K562 (cell line): Measurements from ENCODE around the gene ACOX1. TPM values are rescaled to one million over a fixed set of nuclear protein-coding genes. Genes with fewer than 3 reads are reported as not detected.

Experiments used
- CTBP1 ChIP-seq: fragments of 450-650 bp; IDR thresholded peaks from 2 replicates; pipeline ENCODE4 v1.6.1; 2016; ENCODE audit warnings: borderline replicate concordance
- E2F4 ChIP-seq: sonication (generic); formaldehyde crosslinking; IDR thresholded peaks from 2 replicates; pipeline ENCODE4 v1.8.0; 2022; ENCODE audit warnings: mild to moderate bottlenecking, low read depth, missing genetic modification reagents
- PHB ChIP-seq: fragments of 250-450 bp; sonication (Bioruptor Pico); IDR thresholded peaks from 2 replicates; pipeline ENCODE4 v1.5.0; 2021
- RNF2 ChIP-seq: sonication (generic); IDR thresholded peaks from 2 replicates; pipeline ENCODE4 v1.6.1; 2016
- ZBTB1 ChIP-seq: sonication (generic); formaldehyde crosslinking; IDR thresholded peaks from 2 replicates; pipeline ENCODE4 v1.8.1; 2023; ENCODE audit warnings: missing genetic modification reagents, low read depth, mild to moderate bottlenecking, borderline replicate concordance
- ZBTB2 ChIP-seq: fragments of 450-650 bp; IDR thresholded peaks from 2 replicates; pipeline ENCODE4 v1.6.1; 2016; ENCODE audit warnings: antibody characterized with exemption
- ZBTB40 ChIP-seq, 2 experiments: fragments of 450-650 bp in 1 of 2; sonication (generic) in 1 of 2; formaldehyde crosslinking in 1 of 2; IDR thresholded peaks; 2 replicates each; pipeline versions ENCODE4 v1.7.1 to v1.9.0; 2016 to 2022; ENCODE audit warnings: inconsistent platforms in 1 of 2, mild to moderate bottlenecking in 1 of 2, missing genetic modification reagents in 1 of 2
- ZNF583 ChIP-seq: fragments of 250-450 bp; sonication (Bioruptor Pico); IDR thresholded peaks from 2 replicates; pipeline ENCODE4 v1.4.0; 2020
- ZNF639 ChIP-seq, 2 experiments: fragments of 200-800 bp in 1 of 2; sonication (Bioruptor generic) in 1 of 2; sonication (generic) in 1 of 2; formaldehyde crosslinking in 1 of 2; IDR thresholded peaks in 1 of 2; conservative IDR thresholded peaks in 1 of 2; 2 replicates each; pipeline versions ENCODE4 v1.5.0 to v1.6.1; 2016 to 2020; ENCODE audit warnings: missing compliant biosample characterization in 1 of 2, missing genetic modification characterization in 1 of 2, missing genetic modification reagents in 1 of 2
- polyA plus RNA-seq, 8 experiments: library from polyadenylated mRNA; depleted of rRNA in 4 of 8; stranded (reverse) in 5 of 8; unstranded in 3 of 8; fragments of >200 nt; fragmentation: Nextera tagmentation in 2 of 8; fragmentation: Illumina TruSeq in 1 of 8; extraction: Ambion mirVana in 2 of 8; extraction: Trizol in 1 of 8; gene quantifications; 2 replicates each; pipeline versions ENCODE4 v1.2.1 to v1.2.3, GENCODE V29; 2011 to 2014; ENCODE audit warnings: inconsistent platforms in 1 of 8, missing spikeins in 1 of 8
- total RNA-seq, 7 experiments: library from RNA; depleted of rRNA in 6 of 7; stranded (reverse); fragments of >200 nt in 6 of 7; fragmentation: Illumina TruSeq in 2 of 7; extraction: Trizol in 2 of 7; gene quantifications; 2 replicates each; pipeline versions ENCODE4 v1.2.1 to v1.2.3, GENCODE V29; 2011 to 2021; ENCODE audit warnings: low replicate concordance in 1 of 7

ACOX1 gene
- total and polyA plus RNA-seq, 9 of the 15 experiments (the other 6 are each of a cell fraction or from before 2014, with no cell fraction given): 7.8 to 24.1 (median 14.5) TPM

- TF ChIP-seq ZBTB2 (peak; percentile 68; the same call in 1 of the 2 replicates), ZBTB1 (CRISPR knock-in tag) (peak; percentile 74; the same call in 1 of the 2 replicates), ZNF639 (CRISPR knock-in tag; conservative IDR thresholded peaks at IDR 0.05 in 1 of 2, IDR thresholded peaks at IDR 0.05 in 1 of 2) (peak in 1 of 2 experiments; percentile 61; a peak in 1 of 4 replicates), ZNF583 (CRISPR knock-in tag) (0 out of 2 replicates have a peak, but pooled peaks have one; percentile 48), PHB (no peak), ZBTB40 (IDR thresholded peaks at IDR 0.05) (peak; percentile 54), ZBTB40 (CRISPR knock-in tag; IDR thresholded peaks at IDR 0.05) (no peak), CTBP1 (peak; percentile 45), RNF2 (peak; percentile 70), E2F4 (CRISPR knock-in tag) (peak; percentile 60; the same call in 1 of the 2 replicates)
Measured at GRCh38 chr17:75978938-75979704, at the start of gene ACOX1, which contains the start of gene TEN1 (continued).
